DOHH2 (cell line): ENCODE data around the gene ZNF765.

ENCODE experiments used
- EZH2phosphoT487 ChIP-seq: fragments of 200-600 bp; sonication (generic); IDR thresholded peaks from 2 replicates; pipeline ENCODE4 v1.6.1; 2017; ENCODE audit warnings: borderline replicate concordance, mild to moderate bottlenecking, antibody characterized with exemption, low read length, moderate library complexity, mixed read lengths
- TF ChIP-seq, protein P1 (sequence below): fragments of 200-600 bp; sonication (generic); IDR thresholded peaks from one replicate; pipeline ENCODE4 v1.5.1; 2014; ENCODE audit warnings: antibody characterized with exemption, mild to moderate bottlenecking, low read depth, low read length; ENCODE audit not compliant: poor library complexity, severe bottlenecking

- TF ChIP-seq, protein P1, sequence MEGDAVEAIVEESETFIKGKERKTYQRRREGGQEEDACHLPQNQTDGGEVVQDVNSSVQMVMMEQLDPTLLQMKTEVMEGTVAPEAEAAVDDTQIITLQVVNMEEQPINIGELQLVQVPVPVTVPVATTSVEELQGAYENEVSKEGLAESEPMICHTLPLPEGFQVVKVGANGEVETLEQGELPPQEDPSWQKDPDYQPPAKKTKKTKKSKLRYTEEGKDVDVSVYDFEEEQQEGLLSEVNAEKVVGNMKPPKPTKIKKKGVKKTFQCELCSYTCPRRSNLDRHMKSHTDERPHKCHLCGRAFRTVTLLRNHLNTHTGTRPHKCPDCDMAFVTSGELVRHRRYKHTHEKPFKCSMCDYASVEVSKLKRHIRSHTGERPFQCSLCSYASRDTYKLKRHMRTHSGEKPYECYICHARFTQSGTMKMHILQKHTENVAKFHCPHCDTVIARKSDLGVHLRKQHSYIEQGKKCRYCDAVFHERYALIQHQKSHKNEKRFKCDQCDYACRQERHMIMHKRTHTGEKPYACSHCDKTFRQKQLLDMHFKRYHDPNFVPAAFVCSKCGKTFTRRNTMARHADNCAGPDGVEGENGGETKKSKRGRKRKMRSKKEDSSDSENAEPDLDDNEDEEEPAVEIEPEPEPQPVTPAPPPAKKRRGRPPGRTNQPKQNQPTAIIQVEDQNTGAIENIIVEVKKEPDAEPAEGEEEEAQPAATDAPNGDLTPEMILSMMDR, result no peak
- no peak for TF ChIP-seq EZH2phosphoT487
Observed at GRCh38 chr19:53463263-53463662, 68.3 kb downstream of the ZNF765 start.
